ENCODE measurements around the gene OR2G2. TPM values are rescaled to one million over a fixed set of nuclear protein-coding genes. Genes with fewer than 3 reads are reported as not detected.

Gene OR2G2
- total RNA-seq, 1 experiment from 2014 or later, result not detected

- Histone ChIP-seq H2AFZ (ENCODE audit: low read length) (no peak overlapping the region), H3K14ac (ENCODE audit: insufficient read depth, low read length) (no peak overlapping the region), H3K4me2 (ENCODE audit: insufficient read depth, insufficient read length, low read length) (no peak overlapping the region), H3K23me2 (ENCODE audit: insufficient read length, low read depth, low read length, poor library complexity, severe bottlenecking) (no peaks in the 10 kb centered on the region), H3K79me2 (ENCODE audit: insufficient read depth, low read length) (no peaks in the 10 kb centered on the region), H3K4ac (ENCODE audit: low read depth, low read length) (no peak overlapping the region), H3T11ph (ENCODE audit: low read length) (no peak overlapping the region), H2BK15ac (ENCODE audit: low read depth, low read length) (no peak overlapping the region), H3K9me3 (ENCODE audit: control insufficient read depth, low read depth, low read length) (no peaks in the 10 kb centered on the region), H3K23ac (ENCODE audit: insufficient read length, low read depth, low read length) (no peak overlapping the region), H3K79me1 (ENCODE audit: insufficient read depth, low read depth, low read length, poor library complexity, severe bottlenecking) (no peaks in the 10 kb centered on the region), H2BK120ac (ENCODE audit: low read depth, low read length, poor library complexity, severe bottlenecking) (no peak overlapping the region), H2BK20ac (ENCODE audit: low read depth, low read length, poor library complexity, severe bottlenecking) (no peak overlapping the region), H3K27ac (ENCODE audit: insufficient read length, low read depth, low read length) (no peak overlapping the region), H4K20me1 (ENCODE audit: control insufficient read depth, insufficient read depth, insufficient read length) (no peaks in the 10 kb centered on the region), H3K18ac (ENCODE audit: insufficient read length, low read depth, low read length) (no peak overlapping the region), H3K9ac (ENCODE audit: extremely low read depth, insufficient read length, low read length) (no peak overlapping the region), H2BK12ac (ENCODE audit: insufficient read length, low read depth, low read length) (no peak overlapping the region), H4K8ac (replicated peaks; ENCODE audit: insufficient read length, low read depth, low read length) (no peak overlapping the region), H3K56ac (ENCODE audit: insufficient read length, low read depth, low read length) (no peak overlapping the region), H2BK5ac (ENCODE audit: insufficient read length, low read length) (no peak overlapping the region), H4K91ac (ENCODE audit: insufficient read length, low read depth, low read length) (no peak overlapping the region), H4K5ac (ENCODE audit: insufficient read length, low read depth, low read length) (no peak overlapping the region), H2AK5ac (ENCODE audit: insufficient read length, low read length) (no peak overlapping the region), H3K27me3 (ENCODE audit: insufficient read depth, low read length) (no peaks in the 10 kb centered on the region), H3K4me1 (ENCODE audit: insufficient read depth, low read length) (0 out of 2 replicates have a peak, but pooled peaks cover 2% of the 10 kb centered on the region)
- no peak for TF ChIP-seq CTCF (conservative IDR thresholded peaks at IDR 0.05)
- Mint-ChIP-seq H3K27ac (0 out of 7 replicates have a peak overlapping the region, but pooled peaks of 1 of the 3 experiments have one; percentile 28), H3K36me3 (ENCODE audit: insufficient read depth in 1 of 3, low read depth in 3 of 3) (no peaks in the 10 kb centered on the region; a peak in 1 of 7 replicates), H3K4me1 (peaks cover 12 to 19% of the 10 kb centered on the region in 2 experiments), H3K9me3 (peaks cover 0 to 2% of the 10 kb centered on the region in 2 experiments; a peak in 1 of 5 replicates), H3K4me3 (no peak overlapping the region), H3K27me3 (ENCODE audit: low read depth) (no peaks in the 10 kb centered on the region)
- DNase-seq, result no peak
- WGBS (ENCODE audit: extremely low coverage, insufficient read length, low lambda C conversion rate), result no CpG with 5 or more reads among the region's 5 CpGs
Measured at GRCh38 chr1:247548092-247548491, 40.1 kb upstream of the OR2G2 start.
